ENCODE measurements around the gene PHACTR4.

DNA sequence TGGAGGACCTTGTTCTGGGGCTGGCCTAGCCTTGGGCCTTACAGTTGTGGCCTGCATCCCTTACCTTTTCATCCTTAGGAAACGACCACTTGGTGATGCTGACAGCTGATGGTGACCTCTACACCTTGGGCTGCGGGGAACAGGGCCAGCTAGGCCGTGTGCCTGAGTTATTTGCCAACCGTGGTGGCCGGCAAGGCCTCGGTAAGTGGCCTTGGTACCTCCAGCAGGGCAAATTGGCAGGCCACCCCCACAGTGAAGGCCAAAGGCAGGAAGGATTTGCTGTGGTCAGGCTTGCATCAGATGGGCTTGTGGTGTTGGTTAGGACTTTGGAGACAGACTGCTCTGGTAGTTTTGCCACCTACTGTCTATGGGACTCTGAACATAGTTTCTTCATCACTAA is 165.6 kb downstream of the PHACTR4 start:
- TF ChIP-seq, protein P1, sequence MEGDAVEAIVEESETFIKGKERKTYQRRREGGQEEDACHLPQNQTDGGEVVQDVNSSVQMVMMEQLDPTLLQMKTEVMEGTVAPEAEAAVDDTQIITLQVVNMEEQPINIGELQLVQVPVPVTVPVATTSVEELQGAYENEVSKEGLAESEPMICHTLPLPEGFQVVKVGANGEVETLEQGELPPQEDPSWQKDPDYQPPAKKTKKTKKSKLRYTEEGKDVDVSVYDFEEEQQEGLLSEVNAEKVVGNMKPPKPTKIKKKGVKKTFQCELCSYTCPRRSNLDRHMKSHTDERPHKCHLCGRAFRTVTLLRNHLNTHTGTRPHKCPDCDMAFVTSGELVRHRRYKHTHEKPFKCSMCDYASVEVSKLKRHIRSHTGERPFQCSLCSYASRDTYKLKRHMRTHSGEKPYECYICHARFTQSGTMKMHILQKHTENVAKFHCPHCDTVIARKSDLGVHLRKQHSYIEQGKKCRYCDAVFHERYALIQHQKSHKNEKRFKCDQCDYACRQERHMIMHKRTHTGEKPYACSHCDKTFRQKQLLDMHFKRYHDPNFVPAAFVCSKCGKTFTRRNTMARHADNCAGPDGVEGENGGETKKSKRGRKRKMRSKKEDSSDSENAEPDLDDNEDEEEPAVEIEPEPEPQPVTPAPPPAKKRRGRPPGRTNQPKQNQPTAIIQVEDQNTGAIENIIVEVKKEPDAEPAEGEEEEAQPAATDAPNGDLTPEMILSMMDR (IDR thresholded peaks at IDR 0.05; ENCODE audit: poor library complexity): no peak
- no peak for TF ChIP-seq EZH2phosphoT487 (IDR thresholded peaks at IDR 0.05; ENCODE audit: low read depth, severe bottlenecking, unreplicated experiment)
